GM11168 (cell line): ENCODE data around the gene RRP9.
"Not testable (repeated sequence)": the region's sequence is repeated elsewhere in the genome, so short reads cannot be mapped to it uniquely, and the experiment has no call there.

Experiments
- in situ Hi-C: fragments of 300-500 bp; cut with MboI; formaldehyde crosslinking; loops from one replicate; pipeline ENCODE4 v1.12.0; 2022; ENCODE audit warnings: low sequenced_read_pairs; ENCODE audit not compliant: unreplicated experiment

Gene RRP9, protein sequence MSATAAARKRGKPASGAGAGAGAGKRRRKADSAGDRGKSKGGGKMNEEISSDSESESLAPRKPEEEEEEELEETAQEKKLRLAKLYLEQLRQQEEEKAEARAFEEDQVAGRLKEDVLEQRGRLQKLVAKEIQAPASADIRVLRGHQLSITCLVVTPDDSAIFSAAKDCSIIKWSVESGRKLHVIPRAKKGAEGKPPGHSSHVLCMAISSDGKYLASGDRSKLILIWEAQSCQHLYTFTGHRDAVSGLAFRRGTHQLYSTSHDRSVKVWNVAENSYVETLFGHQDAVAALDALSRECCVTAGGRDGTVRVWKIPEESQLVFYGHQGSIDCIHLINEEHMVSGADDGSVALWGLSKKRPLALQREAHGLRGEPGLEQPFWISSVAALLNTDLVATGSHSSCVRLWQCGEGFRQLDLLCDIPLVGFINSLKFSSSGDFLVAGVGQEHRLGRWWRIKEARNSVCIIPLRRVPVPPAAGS

DNA sequence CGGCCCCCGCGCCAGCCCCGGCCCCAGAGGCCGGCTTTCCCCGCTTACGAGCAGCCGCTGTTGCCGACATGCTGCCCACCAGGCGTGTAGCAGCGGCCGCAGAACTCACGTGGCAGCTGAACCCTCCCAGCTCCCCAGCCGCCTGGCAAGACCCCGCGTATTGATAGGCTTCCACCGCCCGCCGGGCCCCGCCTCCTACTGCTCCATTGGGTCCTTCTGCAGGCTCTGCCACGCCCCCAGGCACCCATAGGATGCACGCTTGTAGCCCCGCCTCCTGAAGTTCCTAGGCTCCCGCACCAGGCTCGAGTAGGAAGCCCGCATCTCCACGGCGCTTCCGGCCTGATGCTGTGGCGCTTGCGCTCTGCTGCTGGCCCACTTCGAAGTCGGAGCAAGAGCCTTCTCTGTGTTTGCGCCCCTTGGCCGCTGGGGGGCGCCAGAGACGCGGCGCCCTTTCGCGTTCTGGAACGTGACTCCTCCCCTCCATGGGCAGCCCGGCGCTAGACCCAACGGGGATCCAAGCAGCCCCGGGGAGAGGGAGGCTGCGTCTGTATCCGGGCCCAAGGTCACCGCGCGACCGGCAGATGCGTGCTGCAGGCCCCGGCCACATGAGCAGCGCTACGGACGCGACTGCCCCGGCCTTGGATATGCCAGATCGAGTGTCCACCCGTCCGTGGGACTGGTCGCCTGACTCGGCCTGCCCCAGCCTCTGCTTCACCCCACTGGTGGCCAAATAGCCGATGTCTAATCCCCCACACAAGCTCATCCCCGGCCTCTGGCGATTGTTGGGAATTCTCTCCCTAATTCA, at the start of gene RRP9, which contains the start of gene PARP3:
Gene RRP9, minus strand, starts transcription at position 107 of the 805 bp plus-strand sequence. Its CDS starts 37 bp downstream, at position 70.
Gene PARP3, plus strand, starts transcription at position 566 of the 805 bp plus-strand sequence. CDS start 993 bp downstream, outside the sequence.
- in situ Hi-C loops = no loop called here

GRCh38 chr3:51990501-51990971, 48.8 kb upstream of the RRP9 start:
- in situ Hi-C loops = not testable (repeated sequence)

GRCh38 chr3:51988286-51989146, 46.8 kb upstream of the RRP9 start:
- in situ Hi-C loops = no loop called here

DNA sequence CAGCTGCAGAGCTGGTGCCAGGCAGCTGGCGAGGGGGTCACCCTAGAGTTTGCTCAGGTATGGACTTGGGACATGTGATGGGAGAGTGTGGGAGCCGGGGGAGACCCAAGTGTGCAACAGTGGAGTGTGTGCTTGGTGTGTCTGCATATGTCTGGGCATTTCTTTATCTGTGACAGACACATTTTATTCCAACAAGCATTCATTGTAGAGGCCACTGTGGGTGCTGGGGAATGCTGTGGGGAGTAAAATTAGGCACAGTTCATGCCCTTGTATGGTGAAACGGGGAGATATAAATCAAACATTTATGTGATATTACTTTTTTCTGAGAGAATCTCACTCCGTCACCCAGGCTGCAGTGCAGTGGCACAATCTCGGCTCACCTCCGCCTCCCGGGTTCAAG, 45.9 kb upstream of the RRP9 start:
- in situ Hi-C loops = no loop called here

DNA sequence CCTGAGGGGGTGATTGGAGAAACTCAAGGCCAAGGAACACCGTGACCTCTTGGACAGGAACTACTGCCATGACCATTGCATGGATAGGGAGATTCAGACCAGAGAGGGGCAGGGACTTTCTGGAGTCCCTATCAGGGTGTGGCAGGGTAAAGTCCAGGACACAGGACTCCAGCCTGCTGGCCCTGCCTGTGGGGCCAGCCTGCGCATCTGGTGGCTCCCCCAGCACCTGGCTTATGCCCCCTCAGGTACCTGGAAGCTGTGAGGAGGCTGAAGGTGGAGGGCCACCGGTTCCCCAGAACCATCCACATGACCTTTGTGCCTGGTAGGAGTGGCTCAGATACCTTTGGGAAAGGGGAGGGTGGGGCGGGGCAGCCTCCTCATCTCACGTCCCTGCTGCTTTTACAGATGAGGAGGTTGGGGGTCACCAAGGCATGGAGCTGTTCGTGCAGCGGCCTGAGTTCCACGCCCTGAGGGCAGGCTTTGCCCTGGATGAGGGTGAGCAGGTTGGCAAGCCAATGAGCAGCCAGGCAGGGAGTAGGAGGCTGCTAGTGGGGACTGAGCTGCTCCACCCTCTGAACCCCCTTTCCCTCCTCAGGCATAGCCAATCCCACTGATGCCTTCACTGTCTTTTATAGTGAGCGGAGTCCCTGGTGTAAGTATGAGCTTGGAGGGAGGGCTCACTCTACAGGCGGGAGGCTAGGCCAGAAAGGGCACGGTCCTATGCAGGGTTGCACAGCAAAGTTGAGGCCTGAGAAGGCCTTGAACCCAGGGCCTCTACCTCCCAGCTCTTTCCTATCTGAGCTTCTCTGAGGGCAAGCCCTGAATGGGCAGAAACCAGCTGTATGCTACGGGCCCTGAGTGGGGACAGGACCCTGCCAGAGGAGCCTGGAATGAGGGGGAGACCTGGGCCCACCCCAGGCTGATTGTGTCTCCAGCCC, 44.6 kb upstream of the RRP9 start:
- in situ Hi-C loops = no loop called here

DNA sequence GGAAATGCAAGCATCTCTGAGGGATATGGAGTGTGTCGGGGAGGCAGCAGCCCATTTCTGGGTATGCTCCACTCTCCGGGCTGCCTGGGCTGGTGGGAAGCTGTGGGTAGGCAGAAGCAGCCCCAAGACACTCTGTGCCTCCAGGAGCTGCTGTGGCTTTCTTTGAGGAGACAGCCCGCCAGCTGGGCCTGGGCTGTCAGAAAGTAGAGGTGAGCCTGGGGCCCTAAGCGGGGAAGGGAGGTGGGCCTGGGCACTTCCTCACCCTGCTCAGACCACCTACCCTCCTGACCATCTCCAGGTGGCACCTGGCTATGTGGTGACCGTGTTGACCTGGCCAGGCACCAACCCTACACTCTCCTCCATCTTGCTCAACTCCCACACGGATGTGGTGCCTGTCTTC, 43.4 kb upstream of the RRP9 start:
- in situ Hi-C loops = no loop called here

DNA sequence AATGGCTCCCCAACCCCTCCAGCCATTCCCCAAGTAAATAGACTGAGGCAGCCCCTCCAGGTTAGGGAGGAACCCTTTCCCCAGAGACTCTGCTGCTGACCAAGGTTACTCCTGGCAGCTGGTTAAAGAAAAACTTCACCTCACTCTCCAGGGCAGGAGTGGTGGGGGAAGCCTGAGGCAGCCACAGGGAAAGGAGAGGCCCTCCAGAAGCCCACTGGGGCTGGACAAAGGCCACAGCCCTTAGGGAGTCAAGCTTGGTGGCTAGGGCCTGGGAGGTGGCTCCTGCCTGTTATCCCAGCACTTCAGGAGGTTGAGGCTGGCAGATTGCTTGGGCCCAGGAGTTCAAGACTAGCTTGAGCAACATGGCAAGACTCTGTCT, 42.6 kb upstream of the RRP9 start:
- in situ Hi-C loops = no loop called here

GRCh38 chr3:51983578-51984268, 42.0 kb upstream of the RRP9 start:
- in situ Hi-C loops = no loop called here

GRCh38 chr3:51982838-51983577, 41.3 kb upstream of the RRP9 start, which contains the start of gene ACY1:
Gene ACY1, plus strand, starts transcription at chr3:51983535. Its CDS starts 530 bp downstream, at chr3:51984065.
- in situ Hi-C loops = no loop called here

DNA sequence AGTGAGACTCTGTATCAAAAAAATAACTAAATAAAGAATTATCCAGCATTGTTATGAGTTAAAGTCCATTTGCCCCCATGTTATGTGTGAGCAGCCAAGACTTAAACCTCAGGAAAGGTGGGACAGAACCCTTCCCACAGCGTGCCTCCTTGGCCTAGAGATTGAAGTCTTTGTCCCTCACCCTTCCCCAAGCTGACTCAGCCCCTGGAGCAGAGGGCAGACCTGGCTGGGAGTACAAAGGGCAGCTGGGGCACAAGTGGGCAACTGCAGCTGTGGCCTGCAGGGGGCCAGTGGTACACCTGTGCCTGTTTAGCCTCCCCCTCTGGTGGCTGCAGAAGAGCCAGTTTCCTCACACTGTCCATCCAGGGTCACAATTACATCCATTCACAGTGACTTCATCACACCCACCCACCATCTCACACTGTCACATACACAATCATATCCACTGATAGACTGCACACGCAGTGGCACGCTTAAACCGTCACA, 40.7 kb upstream of the RRP9 start:
- in situ Hi-C loops = no loop called here

GRCh38 chr3:51980253-51980652, 38.5 kb upstream of the RRP9 start:
- in situ Hi-C loops = no loop called here

GRCh38 chr3:51978143-51978502, 36.4 kb upstream of the RRP9 start:
- in situ Hi-C loops = no loop called here

GRCh38 chr3:51977446-51978142, 35.9 kb upstream of the RRP9 start:
- in situ Hi-C loops = no loop called here

DNA sequence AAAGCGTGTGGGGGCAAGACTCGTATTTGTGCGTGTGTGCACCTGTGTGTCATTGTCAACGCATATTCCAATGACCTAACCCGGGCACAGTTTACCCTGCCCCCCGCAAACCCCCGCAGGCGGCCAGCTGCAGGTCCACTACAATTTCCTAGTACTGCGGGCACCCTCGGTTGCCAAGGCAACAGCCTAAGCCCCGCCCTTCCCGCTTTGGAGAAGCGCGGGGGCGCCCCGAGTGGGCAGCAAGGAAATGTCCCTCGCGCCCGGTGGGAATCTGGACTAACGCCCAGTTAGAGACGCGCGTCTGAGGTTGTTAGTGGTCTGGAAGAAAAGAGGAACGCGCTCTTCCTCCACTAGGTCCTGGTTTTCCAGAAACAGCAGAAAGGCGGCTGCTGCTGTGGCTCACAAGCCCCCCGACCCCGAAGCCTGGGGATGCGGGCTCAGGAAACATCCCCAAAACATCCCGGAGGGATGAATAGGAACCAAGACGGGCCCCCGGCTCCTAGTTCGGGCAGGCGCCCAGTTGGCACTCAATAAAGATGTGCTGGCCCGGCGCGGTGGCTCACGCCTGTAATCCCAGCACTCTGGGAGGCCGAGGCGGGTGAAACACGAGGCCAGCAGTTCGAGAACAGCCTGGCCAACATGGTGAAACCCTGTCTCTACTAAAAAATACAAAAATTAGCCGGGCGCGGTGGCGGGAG, 34.3 kb upstream of the RRP9 start:
- in situ Hi-C loops = no loop called here

DNA sequence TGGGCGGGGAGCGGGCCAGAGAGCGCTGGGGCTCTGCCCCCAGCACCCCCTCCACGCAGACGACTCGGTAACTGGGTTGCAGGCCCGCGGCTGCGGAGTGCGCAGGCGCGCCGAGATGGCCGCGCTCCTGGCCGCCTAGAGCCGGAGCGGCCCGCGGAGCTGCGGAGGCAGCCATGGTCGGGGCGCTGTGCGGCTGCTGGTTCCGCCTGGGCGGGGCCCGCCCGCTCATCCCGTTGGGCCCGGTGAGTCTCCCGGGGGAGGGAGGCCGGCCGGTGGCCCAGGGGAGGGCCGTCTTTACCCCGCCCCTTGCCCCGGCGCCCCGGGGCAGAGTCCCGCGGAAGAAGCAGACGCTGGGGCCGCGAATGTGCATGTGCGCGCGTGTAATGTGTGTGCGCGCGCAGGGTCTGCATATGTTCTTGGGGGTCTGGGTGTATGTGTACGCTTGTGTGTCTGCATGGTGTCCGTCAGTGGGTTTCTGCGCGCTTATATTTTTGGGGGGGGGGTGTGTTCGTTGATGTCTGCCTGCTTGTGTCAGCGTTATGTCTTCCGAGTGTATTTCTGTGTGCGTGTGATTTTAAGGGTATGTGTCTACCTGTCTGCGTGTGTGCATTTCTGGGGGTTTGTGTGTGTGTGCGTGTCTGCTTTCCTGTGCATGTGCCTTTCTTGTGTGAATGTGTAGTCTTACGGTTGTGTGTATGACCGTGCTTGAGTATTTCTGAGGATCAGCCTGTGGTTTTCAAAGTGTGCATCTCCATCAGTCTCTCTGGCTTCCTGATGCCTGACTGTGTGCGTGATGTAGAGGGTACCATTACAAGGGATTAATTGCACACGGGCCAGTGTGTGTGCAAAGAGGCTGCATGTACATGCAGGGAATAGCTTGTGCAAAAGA, 33.5 kb upstream of the RRP9 start, which contains the start of gene ABHD14A:
Gene ABHD14A, plus strand, starts transcription at position 102 of the 889 bp plus-strand sequence. Its CDS starts 72 bp downstream, at position 174.
- in situ Hi-C loops = no loop called here
